HUDEP-2 (cell line): ENCODE measurements around the gene KLHDC1.
"Not testable (repeated sequence)": the region's sequence is repeated elsewhere in the genome, so short reads cannot be mapped to it uniquely, and the experiment has no call there.

Source experiments
- DNase-seq, 76 experiments: peaks; one replicate each; lab custom pipeline; 2025; ENCODE audit not compliant: unreplicated experiment in 76 of 76; lab: John Stamatoyannopoulos, UW

KLHDC1 gene

DNA sequence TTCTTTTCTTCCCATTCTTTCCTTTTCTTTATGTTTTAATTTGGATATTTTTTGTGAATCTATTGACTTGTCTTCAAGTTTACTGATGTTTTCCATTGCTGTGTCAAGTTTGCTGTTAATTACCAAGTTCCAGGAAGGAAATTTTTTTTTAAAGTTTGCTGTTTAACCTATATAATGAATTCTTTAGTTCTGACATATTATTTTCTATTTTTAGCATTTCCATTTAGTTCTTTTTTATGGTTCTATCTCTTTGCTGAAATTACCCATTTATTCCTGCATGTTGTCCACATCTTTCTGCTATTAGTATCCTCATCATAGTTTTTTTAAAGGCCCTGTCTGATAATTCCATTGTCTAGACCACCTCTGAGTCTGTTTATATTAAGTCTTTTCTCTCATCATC lies 27.8 kb downstream of the KLHDC1 start:
- DNase-seq, result no peak

DNA sequence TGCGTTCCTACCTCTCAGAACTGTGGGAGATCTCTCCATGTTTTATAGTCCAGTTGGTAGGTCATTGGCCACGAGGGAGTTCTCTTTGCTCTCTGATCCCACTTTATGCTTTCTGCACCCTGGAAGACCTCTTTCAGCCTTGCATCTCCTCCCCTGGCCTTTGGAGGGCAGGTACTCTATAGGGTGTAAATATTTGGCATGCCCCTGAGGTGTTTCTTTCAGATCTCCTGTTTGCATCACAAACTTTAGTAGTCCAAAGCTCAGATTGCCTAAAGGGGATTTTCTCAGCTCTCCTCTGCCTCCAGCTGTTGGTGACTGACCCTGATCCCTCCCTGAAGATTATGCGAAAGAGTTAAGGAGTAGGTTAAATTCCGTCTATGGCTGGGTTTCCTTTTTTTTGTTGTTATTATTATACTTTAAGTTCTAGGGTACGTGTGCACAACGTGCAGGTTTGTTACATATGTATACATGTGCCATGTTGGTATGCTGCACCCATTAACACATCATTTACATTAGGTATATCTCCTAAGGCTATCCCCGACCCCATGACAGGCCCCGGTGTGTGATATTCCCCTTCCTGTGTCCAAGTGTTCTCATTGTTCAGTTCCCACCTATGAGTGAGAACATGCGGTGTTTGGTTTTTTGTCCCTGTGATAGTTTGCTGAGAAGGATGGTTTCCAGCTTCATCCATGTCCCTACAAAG lies 29.0 kb downstream of the KLHDC1 start:
- not testable (repeated sequence) for DNase-seq

DNA sequence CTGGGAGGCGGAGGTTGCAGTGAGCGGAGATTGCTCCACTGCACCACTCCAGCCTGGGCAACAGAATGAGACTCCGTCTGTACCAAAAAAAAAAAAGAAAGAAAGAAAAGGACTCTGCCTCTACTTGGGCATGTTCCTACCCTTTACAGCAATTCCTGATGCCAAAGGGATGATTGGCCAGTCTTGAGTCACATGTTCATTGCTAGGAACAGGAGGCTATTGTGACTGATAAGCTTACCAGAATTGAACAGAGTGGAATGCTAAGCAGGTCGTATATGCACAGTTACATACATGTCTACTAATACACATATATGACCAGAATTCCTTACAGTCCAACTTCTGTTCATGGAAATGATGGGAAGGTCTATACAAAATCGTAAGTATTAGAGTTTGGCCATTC lies 34.3 kb downstream of the KLHDC1 start:
- no peak for DNase-seq

DNA sequence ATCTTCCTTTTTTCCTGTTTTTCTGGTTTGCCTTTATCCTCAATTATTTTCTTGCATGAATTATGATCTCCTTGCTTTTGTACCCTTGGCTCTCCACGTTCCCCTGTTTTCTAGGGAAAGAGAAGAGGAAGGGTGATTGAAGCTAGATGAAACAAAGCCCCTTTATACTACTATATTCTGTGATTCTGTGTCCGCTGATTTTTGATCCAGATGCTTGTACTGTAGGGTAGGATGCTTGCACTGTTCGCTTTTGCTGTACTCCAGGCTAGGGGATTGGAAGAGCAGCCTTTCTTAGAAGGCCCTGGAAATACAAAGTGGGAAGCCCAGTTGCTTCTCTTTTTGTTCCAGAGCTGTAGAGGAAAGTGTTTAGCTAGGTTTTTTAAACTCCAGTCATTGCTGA lies 40.0 kb downstream of the KLHDC1 start:
- DNase-seq, result no peak

DNA sequence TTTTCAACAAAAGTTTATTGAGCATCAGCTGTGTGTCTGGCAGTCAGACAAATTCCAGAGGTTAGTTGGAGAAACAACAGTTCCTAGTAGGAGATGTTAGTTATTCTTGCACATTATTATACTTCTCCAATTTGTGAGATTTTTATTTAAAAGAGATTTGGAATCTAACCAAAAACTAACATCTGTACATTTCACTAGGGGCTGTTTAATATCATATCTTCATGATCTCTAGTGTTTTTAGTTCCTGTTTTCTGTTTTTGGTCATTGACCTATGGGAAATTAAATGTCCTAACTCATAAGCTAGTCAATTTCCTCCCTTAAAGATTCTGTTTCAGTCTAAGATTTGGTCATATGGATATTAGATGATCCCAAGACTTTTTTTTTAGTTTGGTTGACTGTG lies 40.9 kb downstream of the KLHDC1 start:
- no peak for DNase-seq

DNA sequence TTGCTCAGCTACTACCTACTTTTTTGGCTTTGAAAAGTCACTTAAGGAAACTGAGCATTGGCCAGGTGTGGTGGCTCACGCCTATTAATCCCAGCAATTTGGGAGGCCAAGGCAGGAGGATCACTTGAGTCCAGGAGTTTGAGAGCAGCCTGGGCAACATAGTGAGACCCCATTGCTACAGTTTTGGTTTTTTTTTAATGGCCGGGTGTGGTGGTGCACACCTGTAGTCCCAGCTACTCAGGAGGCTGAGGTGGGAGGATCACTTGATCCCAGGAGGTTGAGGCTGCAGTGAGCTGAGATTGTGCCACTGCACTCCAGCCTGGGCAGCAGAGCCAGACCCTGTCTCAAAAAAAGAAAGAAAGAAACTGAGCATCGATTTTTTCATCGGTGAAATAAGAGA lies 42.7 kb downstream of the KLHDC1 start:
- not testable (repeated sequence) for DNase-seq

DNA sequence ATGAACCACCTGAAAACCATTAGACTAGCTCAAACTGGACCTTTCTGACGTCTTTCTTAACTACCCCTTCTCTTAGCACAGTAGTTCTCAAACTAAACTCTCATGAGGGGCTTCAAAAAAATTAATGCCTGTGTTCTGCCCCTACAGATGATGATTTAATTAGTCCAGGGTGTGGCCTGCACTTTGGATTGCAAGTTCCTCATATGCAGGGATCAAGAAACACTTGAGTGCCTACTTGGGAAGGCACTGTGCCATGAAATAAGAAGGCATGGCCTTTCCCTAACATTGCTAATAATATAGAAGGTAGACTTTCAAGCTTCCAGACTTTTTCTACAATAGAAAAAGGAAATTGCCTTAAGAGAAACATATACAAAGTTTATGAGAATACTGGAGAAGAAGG lies 52.3 kb downstream of the KLHDC1 start:
- no peak for DNase-seq

DNA sequence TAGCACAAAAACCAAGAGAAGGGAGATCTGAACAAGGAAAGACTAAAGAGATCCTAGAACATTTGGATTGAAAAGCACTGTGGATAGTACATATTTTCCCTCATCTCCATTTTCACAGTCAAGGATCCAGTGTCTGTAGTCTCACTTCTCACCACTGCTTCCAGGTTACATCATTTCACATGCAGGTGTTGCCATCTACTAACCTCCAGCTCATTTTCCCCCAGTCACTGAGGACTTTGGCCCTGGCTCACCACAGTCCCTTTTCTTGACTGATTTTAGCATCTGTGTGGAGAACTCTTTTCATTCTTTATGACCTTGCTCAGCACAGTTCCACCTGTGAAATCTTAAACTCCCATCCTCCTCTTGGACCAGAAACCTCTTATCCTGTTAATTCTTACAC lies 53.6 kb downstream of the KLHDC1 start:
- DNase-seq, result not testable (repeated sequence)

DNA sequence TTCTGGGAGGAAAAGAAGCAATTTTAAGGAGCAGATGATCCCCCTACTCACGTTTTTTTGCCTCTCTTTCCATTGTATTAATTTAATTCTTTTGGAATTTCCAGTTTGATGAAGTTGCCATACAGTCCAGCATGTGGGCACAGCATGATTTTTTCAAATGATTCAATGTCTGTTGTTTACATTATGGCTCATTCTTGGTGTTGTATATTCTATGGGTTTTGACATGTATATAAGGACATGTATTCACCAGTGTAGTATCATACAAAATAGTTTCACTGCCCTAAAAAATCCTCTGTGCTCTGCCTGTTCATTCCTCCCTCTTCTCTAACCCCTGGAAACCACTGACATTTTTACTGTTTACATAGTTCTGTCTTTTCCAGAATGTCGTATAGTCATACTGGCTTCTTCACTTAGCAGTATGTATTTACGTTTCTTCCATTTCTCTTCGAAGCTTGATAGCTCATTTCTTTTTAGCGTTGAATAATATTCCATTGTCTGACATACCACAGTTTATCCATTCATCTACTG lies 61.7 kb downstream of the KLHDC1 start:
- DNase-seq, result no peak

DNA sequence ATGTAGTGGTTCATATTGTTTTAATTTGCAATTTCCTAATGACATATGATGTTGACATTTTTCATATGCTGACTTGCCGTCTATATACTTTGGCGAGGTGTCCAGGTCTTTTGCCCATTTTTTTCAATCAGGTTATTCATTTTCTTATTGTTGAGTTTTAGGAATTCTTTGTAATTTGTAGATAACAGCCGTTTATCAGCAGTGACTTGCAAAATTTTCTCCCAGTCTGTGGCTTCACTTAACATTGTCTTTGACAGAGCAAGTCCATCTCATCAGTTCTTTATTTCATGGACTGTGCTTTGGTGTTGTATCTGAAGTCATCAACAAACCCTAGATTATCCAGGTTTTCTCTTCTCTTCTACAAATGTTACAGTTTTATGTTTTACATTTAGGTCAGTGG lies 62.5 kb downstream of the KLHDC1 start:
- no peak for DNase-seq

DNA sequence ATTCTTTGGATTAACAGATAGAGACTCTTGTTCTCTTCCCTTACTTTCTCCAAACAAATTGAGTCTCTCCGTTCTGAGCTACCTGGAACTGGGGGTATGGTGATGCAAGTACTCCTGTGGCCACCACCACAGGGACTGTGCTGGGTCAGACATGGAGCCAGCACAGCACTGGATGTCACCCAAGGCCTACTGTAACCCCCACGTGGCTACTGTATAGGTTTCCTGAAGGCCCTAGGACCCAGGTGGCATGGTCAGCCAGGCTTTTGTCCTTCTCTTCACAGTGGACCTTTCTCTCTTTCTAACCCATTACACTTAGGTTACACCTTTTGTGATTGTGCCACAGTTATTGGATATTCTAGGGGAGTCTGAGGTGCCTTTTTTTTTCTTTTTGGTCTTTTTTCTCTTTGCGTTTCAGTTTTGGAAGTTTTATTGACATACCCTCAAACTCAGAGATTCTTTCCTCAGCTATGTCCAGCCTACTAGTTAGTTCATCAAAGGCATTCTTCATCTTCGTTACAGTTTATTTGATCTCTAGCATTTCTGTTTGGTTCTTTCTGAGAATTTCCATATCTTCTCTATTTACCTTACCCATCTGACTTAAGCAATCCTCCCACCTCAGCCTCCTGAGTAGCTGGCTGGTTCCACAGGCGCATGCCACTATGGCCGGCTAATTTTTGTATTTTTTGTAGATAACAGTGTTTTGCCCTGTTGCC lies 69.1 kb downstream of the KLHDC1 start:
- no peak for DNase-seq

DNA sequence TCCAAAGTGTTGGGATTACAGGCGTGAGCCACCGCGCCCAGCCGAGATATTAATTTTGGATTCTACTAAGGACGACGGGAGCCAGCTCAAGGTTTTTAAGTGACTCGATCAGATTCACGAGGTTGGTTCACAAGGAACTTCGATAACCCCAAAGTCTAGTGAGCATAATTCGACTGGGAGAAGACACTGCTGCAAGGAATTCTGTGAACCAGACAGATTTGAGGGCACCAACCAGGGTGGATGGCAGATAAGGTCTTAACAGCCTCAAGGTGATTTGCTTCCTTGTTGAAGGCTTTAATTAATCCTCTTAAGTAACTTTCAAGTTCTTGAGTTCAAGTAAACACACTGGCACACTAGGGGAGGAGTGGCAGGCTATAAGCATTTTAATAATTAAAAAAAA lies 73.9 kb downstream of the KLHDC1 start:
- DNase-seq, result peak in 1 of 76 experiments; percentile 1

DNA sequence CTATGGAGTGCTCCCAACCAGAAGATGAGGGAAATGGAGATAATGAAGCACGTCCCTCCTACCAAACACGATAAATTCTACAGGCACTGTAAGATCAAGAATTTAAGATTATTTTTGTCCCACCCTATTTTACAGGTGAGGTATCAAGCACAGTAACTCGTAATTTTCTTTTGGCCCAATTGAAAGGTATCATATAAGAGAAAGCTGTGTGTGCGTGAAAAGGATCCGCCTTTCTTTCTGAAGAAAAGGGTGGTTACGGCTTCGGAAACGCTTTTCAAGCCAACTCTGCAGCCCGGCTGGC lies 74.3 kb downstream of the KLHDC1 start:
- peak in 2 of 76 experiments; percentile 23 to 50 for DNase-seq

DNA sequence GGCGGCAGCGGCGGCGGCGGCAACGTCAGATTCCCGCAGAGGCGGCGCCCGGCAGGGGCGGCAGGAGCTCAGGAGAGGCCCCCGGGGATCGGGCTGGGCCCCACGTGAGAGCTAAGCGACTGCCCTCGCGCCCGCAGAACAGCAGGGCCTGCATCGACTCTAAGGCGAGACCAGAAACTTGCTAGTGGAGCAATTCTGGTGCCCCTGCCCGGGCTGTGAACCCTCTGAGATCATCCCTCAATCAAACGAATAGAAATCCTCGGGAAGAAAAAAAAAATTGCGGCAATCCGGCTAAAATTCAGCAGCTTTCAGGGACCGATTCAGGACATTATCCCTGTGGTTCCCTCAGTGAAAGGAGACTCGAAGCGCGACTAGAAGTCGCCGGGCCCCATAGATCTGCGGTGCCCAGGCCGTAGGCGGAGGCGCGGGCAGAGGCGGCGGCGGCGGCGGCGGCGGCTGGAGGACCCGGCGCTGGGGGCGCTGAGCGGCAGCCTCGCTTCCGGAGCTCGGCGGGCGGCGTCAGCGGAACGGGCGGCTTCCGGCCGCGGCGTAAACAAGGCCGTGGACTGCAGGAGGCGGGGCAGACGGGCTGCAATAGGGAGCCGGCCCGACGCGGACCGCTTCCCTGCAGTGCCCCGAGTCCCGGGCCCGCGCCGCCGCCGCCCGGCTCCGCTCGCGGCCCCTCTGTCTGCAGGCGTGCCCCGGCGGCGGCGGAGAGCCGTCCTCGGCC lies 74.8 kb downstream of the KLHDC1 start, which contains the start of gene KLHDC2:
Gene KLHDC2, plus strand, starts transcription at position 583 of the 730 bp plus-strand sequence. CDS start 316 bp downstream, outside the sequence.
- DNase-seq, result peak in 75 of 76 experiments; percentile 14 to 84 (median 73)

DNA sequence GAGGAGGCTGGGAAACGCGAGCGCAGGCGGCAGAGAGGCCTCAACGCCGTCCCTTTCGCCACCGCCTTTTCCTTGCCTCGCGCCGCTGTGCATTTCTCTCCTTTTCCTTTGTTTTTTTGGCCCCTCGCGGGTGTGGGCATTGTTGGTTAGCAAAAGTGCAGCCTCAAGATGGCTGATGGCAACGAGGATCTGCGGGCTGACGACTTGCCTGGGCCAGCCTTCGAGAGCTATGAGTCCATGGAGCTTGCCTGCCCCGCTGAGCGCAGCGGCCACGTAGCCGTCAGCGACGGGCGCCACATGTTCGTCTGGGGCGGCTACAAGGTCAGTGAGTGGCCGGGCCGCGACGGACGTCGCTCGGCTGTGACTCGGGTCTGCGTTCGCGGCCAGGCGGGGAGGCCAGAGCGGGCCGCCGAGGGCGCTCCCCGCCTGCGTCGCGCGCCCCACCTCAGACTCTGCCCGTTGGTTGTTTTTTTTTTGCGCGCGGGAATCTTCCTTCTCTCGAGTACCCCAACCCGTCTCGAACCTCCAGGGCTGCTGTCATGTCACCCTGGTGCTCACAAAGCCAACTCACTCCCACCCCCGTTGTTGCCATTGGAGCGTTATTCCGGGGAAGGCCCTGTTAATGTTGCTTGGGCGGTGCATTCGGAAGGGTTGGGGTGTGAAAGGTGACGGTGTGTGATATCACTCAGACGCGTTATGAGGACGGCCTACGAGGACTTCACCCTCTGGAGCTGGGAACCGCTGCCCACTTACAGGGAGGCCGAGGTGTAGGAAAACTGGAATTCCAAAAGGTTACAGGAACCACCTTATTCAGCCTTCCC lies 75.6 kb downstream of the KLHDC1 start:
- peak in 66 of 76 experiments; percentile 8 to 74 (median 46) for DNase-seq

DNA sequence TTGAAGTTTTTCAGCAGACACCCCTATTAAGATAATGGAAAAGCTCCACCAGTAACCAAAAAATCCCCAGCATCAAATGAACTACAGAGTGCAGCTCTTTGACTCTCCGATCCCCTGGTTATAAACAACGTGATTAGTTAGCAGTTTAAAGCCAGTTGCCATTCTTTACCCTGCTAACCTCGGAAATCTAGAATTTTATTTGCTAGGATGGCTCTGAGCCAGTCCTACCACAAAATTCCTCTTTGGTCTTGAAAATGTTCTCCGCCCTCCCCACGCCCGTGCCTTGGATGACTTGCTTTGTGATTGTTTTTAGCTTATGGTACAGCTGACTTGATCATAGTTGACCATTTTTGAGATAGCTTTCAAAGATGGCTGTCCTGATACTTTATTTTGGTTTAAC lies 76.3 kb downstream of the KLHDC1 start:
- DNase-seq, result peak in 5 of 76 experiments; percentile 2 to 18 (median 11)

DNA sequence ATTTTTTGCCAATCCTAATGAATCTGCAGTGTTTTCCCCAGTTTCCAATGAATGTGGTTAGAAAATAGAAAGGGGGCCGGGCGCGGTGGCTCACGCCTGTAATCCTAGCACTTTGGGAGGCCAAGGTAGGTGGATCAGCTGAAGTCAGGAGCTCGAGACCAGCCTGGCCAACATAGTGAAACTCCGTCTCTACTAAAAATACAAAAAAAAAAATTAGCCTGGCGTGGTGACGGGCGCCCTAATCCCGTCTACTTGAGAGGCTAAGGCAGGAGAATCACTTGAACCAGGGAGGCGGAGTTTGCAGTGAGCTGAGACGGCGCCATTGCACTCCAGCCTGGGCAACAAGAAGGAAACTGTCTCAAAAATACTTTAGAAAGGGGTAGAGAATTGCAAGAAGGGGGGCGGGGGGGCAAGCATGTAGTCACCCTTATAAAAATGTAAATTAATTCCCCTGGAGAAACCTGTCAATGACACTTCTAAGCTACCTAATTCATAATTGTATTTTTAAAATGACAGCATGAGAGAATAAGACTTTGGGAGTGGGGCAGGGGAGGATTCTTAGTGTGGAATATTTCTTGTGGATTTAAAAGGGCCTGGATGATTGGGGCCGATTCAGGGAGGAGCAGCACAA lies 76.8 kb downstream of the KLHDC1 start:
- no peak for DNase-seq

DNA sequence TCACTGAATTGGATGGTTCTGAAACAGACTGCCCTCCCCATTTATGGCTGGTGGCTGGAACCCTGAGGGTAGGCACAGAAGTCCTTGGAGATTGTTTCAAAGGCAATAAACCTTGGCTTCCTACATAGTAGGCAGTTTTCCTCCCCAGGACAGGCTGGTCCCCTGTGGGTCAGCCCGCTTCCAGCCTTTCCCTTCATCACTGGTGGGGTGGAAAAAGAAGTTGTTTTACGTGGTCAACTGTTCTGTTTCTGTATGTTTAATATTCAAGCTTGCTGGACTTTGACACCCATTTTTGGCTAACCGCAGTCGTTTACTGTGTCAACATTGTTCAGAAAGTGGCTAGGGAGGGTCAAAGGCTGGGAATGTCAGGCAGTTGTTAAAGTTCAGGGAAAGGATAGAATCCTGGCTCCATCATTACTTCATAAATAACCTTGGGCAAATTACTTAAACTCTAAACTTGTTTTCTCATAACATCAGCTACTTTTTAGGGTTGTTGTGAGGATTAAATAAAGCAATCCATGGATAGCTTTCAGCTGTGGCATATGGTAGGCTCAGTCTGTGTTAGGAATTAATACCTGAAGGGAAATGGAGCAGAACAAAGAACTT lies 77.4 kb downstream of the KLHDC1 start:
- no peak for DNase-seq

DNA sequence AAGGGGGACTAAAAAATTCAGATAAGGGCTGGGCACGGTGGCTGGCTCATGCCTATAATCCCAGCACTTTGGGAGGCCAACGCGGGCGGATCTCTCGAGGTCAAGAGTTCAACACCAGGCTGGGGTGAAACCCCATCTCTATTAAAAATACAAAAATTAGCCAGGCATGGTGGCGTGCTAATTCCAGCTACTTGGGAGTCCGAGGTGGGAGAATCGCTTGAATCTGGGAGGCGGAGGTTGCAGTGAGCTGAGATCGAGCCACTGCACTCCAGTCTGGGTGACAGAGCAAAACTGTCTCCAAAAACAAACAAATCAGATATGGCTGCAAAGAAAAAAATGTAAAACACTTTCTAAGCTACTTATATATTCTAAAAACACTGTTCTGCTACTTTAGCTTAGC lies 78.8 kb downstream of the KLHDC1 start:
- not testable (repeated sequence) for DNase-seq

DNA sequence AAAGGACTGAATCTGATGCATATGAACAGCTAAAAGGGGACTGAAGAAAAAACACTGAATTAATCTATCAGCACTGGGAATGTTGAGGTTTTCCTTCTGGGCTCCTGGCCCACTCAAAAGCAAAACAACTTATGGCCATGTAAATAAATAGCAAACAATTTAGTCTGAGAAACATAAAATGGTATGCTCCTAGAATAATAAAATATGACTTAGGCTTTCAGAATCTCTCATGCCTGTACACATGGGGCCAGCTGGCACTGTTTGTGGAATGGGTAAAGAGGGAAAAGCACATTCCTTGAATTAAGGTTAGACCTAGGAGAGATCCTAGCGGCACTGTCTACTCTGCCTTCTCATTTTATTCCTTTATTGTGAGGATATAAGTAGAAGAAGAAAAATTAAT lies 81.2 kb downstream of the KLHDC1 start:
- DNase-seq, result no peak
